A549 treated with RU486 at 1 μM for 4 hours (cell line): ENCODE measurements around the gene LRCH1. TPM values are rescaled to one million over a fixed set of nuclear protein-coding genes. Genes with fewer than 3 reads are reported as not detected.

ENCODE experiments used
- total RNA-seq: library from RNA; stranded (reverse); fragments of 200-300 nt; extraction: Qiagen RNA extraction; gene quantifications from 5 replicates; pipeline ENCODE4 v1.2.3, GENCODE V29; 2022; ENCODE audit warnings: low read depth

Gene LRCH1
- 5.4 to 8.9 TPM (median 8.2 TPM) in 5 replicates for total RNA-seq

DNA sequence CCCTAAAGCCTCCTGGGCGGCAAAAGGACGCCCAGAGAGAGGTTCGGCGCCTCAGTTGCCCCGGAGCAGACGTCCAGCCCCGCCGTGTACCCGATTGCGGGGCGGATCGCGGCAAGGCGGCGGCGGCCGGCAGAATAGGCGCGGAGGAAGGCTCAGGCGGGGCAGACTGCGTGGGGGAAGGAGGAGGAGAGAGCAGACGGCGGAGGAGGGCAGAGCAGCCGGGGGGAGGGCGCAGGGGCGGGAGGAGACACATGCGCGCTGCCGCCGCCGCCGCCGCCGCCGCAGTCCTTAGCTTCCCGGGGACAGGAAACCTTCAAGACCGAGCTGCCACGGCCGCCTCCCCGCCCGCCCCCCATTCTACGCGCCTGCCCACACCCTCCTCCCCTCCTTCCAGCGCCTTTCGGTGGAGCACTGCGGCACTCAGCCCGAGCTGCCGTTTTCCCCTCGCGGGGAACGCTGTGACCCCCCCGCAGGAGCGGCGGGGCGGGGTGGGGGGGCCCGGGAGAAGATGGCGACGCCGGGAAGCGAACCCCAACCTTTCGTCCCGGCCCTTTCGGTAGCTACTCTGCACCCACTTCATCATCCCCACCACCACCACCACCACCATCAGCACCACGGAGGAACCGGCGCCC, at the start of gene LRCH1:
TSS of gene LRCH1 (plus strand) at position 282 of the 632 bp plus-strand sequence. CDS start at position 509, 227 bp downstream.

DNA sequence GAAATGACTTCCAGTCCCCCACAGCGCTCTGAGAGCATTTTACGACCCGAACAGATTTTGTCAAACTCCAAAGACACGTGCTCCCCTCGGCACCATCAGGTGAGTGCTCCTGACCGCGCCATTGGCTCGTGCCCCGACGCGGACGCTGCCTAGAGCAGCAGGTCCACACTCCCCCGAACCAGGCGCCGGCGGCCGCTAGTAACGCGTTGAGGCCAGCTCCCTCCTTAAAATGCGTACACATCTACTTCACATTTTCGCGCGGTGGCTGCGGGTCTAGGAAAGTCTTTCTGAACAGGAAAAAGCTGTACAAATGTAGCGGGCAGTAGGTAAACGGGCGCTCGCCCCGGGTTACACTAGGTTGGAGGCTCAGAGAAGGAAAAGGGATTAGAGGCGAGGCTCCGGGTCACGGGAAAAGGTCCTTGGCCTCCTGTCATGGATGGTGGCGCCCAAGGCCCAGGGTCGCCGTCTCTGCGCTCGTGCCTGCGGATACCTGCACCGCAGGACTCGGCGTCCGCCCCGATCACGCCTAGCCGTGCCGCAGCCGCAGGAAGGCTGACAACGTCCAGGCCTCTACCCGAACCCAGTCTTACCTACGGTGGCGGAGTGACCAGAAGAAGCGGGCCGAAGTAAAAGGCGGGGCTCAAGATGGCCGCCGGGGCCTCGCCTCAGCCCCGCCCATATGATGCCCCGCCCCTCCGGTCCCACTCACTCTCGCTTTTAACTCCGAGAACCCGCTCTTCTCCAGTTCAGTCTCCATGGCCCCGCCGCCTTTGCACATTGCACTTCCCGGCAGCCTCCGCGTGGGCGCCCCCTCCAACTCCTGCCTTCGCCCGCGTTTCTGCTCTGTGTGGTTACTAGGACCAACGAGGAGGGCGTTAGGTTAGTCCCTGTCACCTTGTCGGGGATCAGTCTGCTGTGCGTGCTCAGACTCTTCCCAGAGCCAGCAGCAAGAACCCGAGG, 243.8 kb downstream of the LRCH1 start, which contains the start of gene ESD:
TSS of gene ESD (minus strand) at position 647 of the 960 bp plus-strand sequence. CDS start 5,748 bp downstream, outside the sequence.

Other genes starting within 250 kb of the LRCH1 start
- gene RUBCNL, start 165.9 kb upstream of the LRCH1 start, total RNA-seq: 0.07 to 0.13 TPM in 2 of 5 replicates, not detected in the others
- gene ESD, start 244.0 kb downstream of the LRCH1 start, total RNA-seq: 78.0 to 97.6 TPM (median 83.8 TPM) in 5 replicates